Mucosa of descending colon (tissue), 3 donors: Measurements from ENCODE around the gene HCN2. TPM values are rescaled to one million over a fixed set of nuclear protein-coding genes. Genes with fewer than 3 reads are reported as not detected.
A peak's percentile ranks its signal among the peaks of the same experiment; 100 is the strongest.

Experiments
- ATAC-seq: fragments of 200-7000 bp; cut with Tn5 transposase; one replicate; pipeline ENCODE4 v1.9.1; 2020; ENCODE audit warnings: mild to moderate bottlenecking, moderate library complexity
- DNase-seq, 3 donors: peaks; one replicate each; pipeline ENCODE4 v3.0.0-alpha.2; 2020
- H3K36me3 ChIP-seq: fragments of 200-600 bp; one replicate; pipeline ENCODE4 v1.8.0; 2021; ENCODE audit warnings: low read depth, mild to moderate bottlenecking
- H3K4me1 ChIP-seq: fragments of 200-600 bp; one replicate; pipeline ENCODE4 v1.8.0; 2021; ENCODE audit warnings: low read depth, mild to moderate bottlenecking
- H3K4me3 ChIP-seq: fragments of 200-600 bp; one replicate; pipeline ENCODE4 v1.8.0; 2021; ENCODE audit warnings: mild to moderate bottlenecking
- H3K9me3 ChIP-seq: fragments of 200-600 bp; one replicate; pipeline ENCODE4 v1.8.0; 2021; ENCODE audit warnings: mild to moderate bottlenecking
- intact Hi-C, 2 donors: fragments of 100-400 bp; cut with DNase I in 1 of 2; cut with micrococcal nuclease in 1 of 2; formaldehyde crosslinking; loops; one replicate each; pipeline versions ENCODE4 v1.11.0 to v1.11.1; 2022; cut with DNase I, micrococcal nuclease
- total RNA-seq, 3 donors: library from RNA; stranded (reverse); fragmentation: NEBNext Ultra II Directional in 2 of 3; extraction: Animal tissue kit (Norgen Biotek cat#: 25700) in 2 of 3; gene quantifications; one replicate each; pipeline versions ENCODE4 v1.2.1 to v1.2.4, GENCODE V29; 2021 to 2023
- TF ChIP-seq, protein P1 (sequence below): fragments of 200-600 bp; IDR thresholded peaks from one replicate; pipeline ENCODE4 v1.8.0; 2022; ENCODE audit warnings: antibody characterized with exemption, mild to moderate bottlenecking
- donor health status: DM: no; HTN: no; CAD: no; lungs with moderate emphysema.
- donor health status: DM: no; HTN: no; CAD: no.
- donor health status: DM: no; HTN: yes; CAD: no.

The HCN2 gene
- total RNA-seq, 3 donors from 2014 or later: 0.12 to 0.89 (median 0.17) TPM

DNA sequence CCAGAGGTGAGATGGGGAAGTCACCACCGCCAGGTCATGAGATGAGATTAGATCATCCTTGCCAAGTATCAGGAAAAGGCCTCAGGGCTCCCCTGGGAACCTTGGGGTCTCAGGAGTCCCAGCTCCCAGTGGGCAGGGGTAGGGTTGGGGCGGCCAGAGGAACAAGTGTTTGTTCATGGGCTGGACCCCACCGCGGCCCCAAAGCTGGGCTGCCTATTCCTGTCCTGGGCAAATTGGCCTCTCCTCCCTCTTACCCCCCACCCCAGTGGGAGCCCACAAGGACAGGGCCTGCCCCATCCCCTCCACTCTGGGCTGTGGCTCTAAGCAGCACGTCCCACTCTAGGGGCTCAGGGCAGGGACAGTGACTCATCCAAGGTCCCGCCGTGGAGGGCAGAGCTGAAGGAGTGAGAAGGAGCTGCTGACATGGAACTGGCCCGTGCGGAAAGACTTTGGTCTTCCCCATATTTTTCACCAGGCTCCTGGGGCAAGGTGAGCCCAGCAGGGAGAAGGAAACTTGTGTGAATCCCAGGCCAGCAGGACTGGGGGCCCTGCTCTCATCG, 4.0 kb upstream of the HCN2 start:
- H3K4me3 ChIP-seq: no peak overlapping the region
- TF ChIP-seq, protein P1, sequence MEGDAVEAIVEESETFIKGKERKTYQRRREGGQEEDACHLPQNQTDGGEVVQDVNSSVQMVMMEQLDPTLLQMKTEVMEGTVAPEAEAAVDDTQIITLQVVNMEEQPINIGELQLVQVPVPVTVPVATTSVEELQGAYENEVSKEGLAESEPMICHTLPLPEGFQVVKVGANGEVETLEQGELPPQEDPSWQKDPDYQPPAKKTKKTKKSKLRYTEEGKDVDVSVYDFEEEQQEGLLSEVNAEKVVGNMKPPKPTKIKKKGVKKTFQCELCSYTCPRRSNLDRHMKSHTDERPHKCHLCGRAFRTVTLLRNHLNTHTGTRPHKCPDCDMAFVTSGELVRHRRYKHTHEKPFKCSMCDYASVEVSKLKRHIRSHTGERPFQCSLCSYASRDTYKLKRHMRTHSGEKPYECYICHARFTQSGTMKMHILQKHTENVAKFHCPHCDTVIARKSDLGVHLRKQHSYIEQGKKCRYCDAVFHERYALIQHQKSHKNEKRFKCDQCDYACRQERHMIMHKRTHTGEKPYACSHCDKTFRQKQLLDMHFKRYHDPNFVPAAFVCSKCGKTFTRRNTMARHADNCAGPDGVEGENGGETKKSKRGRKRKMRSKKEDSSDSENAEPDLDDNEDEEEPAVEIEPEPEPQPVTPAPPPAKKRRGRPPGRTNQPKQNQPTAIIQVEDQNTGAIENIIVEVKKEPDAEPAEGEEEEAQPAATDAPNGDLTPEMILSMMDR: no peak
- DNase-seq (no peak), ATAC-seq (no peak)
- intact Hi-C loops: loop anchor here in 1 of 2 donors (10.0 kb wide), 1 partner anchor 149 kb away; no protein-coding TSS in a partner anchor
- peaks cover 11% of the 10 kb centered on the region for H3K4me1 ChIP-seq
- H3K9me3 ChIP-seq: no peaks in the 10 kb centered on the region
- H3K36me3 ChIP-seq: peaks cover 7% of the 10 kb centered on the region

DNA sequence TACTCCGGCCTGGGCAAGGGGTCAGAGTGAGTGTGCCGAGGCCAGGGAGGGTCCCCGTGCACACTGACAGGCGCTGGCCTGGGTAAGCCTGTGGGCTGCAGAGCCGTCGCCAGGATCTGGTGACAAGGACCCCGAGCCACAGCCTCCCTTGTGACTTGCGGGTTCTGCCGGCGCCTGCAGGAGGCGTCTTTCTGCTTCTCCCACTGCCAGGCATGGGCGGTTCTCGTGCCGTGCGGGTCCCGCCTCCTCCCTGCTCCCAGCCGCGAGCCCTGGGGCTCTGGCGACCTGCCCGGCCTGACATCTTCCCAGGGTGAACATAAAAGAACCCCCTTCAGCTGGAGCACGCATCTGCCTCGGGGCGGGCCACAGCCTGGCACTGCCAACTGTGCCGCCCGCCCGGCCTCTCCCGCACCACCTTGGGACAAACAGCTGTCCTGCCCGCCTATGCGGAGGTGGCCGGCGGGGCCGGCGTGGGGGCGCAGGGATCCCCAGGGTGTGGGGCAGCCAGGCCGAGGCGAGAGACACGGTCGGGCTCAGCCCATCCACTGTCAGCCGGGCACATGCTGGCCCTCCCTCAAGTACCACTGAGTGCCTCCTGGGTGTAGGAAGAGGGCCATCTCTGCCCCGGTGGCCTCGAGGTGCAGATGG, 1.5 kb upstream of the HCN2 start:
- intact Hi-C loops: loop anchor here in 1 of 2 donors (10.0 kb wide), 1 partner anchor 147 kb away; no protein-coding TSS in a partner anchor
- Histone ChIP-seq H3K9me3 (no peaks in the 10 kb centered on the region), H3K4me1 (peaks cover 11% of the 10 kb centered on the region), H3K36me3 (no peaks in the 10 kb centered on the region), H3K4me3 (no peak overlapping the region)
- TF ChIP-seq, protein P1: peak; percentile 39
- ATAC-seq: peak; percentile 68
- DNase-seq: peak; percentile 71 to 80 (median 73)

DNA sequence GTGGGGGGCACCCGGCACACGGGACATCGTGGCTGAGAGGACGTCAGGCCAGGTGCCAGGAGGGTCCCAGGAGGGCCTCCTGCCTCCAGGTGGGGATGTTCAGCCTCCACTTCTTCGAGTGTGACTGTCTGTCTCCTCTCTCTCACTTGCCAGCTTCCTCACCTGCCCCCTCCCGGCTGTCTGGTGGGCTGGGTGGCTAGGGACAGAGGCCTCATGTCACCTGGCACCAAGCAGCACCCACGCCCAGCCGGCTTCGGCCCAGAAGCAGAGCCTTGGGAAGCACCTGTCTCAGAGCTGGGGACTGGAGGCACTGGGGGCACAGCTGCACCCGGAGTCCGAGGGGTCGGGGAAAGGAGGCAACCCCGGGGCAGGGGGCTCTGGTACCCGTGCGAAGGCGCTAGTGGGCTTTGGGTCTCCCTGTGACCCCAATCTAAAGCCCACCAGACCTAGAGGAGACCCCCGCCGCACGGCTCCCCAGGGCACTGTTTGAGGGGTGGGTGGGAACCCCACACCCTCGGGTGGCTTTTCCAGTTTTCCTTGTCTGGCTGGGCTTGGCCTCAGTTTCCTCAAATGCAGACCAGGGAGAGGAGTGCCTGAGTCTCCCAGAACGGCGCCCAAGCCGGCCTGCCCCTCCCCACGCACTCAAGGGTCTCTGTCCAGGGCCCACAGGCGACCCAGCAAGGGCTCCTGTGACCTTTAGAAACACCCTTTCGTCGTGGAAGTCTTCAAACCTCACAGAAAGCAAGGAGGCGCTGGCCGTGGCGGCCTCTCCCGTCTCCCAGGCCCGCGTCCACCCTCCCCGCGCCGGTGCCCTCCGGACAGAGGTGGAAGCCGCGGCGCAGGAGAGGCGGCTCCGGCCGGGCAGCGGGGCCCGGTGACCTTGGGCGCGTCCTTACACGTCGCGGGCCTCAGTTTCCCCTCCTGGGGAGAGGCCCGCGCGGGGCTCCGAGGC, 664 bp upstream of the HCN2 start:
- TF ChIP-seq, protein P1: no peak
- Histone ChIP-seq H3K36me3 (no peaks in the 10 kb centered on the region), H3K9me3 (no peaks in the 10 kb centered on the region), H3K4me3 (no peak overlapping the region), H3K4me1 (peaks cover 11% of the 10 kb centered on the region)
- no peak for DNase-seq
- ATAC-seq: no peak
- intact Hi-C loops: loop anchor here in 1 of 2 donors (10.0 kb wide), 1 partner anchor 146 kb away; no protein-coding TSS in a partner anchor

DNA sequence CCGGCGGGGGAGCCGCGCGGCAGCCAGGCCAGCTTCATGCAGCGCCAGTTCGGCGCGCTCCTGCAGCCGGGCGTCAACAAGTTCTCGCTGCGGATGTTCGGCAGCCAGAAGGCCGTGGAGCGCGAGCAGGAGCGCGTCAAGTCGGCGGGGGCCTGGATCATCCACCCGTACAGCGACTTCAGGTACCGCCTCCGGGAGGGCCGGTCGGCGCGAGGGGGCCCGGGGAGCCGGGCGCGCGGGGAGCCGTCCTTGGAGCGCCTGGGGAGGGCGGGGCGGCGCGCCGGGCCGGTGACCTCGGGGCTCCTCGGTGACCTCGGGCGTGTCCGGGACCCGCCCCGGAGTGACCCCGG, 690 bp downstream of the HCN2 start:
- Histone ChIP-seq H3K9me3 (no peaks in the 10 kb centered on the region), H3K4me3 (no peak overlapping the region), H3K36me3 (no peaks in the 10 kb centered on the region), H3K4me1 (peaks cover 11% of the 10 kb centered on the region)
- ATAC-seq: no peak
- DNase-seq: peak in 1 of 3 donors; percentile 24
- TF ChIP-seq, protein P1: no peak
- intact Hi-C loops: no loop called here

DNA sequence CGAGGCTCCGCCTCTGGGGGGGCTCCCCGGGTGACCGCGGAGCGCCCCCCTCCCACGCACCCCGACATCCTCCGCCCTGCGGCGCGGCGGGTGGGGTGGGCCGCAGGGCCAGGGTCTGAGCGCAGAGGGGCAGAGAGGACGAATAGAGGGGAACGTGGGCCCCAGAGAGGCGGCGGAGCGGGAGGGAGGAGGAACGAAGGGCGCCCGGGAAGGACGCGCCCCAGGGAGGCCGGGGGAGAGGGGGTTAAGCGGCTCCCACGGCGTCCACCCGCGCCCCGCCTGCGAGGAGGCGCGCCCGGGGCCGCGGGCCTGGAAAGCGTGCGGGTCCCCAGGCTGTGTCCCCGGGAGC, 1.0 kb downstream of the HCN2 start:
- no peak for ATAC-seq
- H3K9me3 ChIP-seq: no peaks in the 10 kb centered on the region
- H3K4me1 ChIP-seq: peaks cover 11% of the 10 kb centered on the region
- H3K4me3 ChIP-seq: no peak overlapping the region
- no peak for DNase-seq
- no peaks in the 10 kb centered on the region for H3K36me3 ChIP-seq
- intact Hi-C loops: no loop called here
- TF ChIP-seq, protein P1: no peak
